Spleen (tissue), 7 donors: ENCODE results near the gene RYR2.

Source experiments
- POLR2A ChIP-seq, 3 donors: fragments of 450-650 bp; IDR thresholded peaks; one replicate each; pipeline ENCODE4 v1.5.1; 2017; ENCODE audit warnings: antibody characterized with exemption in 3 of 3, mild to moderate bottlenecking in 1 of 3
- TF ChIP-seq, protein P1 (sequence below), 11 experiments: fragments of 200-600 bp in 7 of 11; fragments of 450-650 bp in 4 of 11; sonication (generic) in 4 of 11; IDR thresholded peaks in 8 of 11; conservative IDR thresholded peaks in 3 of 11; 1 replicate in 7 of 11; 2 replicates in 4 of 11; pipeline versions ENCODE4 v1.4.0 to v1.8.0; 2016 to 2021; ENCODE audit warnings: antibody characterized with exemption in 11 of 11, inconsistent platforms in 4 of 11, mild to moderate bottlenecking in 1 of 11
- donor health status: DM: no; HTN: no; CAD: no; lungs with moderate emphysema.
- donor health status: DM: no; HTN: no; CAD: no.
- donor health status: DM: no; HTN: no; CAD: no.

DNA sequence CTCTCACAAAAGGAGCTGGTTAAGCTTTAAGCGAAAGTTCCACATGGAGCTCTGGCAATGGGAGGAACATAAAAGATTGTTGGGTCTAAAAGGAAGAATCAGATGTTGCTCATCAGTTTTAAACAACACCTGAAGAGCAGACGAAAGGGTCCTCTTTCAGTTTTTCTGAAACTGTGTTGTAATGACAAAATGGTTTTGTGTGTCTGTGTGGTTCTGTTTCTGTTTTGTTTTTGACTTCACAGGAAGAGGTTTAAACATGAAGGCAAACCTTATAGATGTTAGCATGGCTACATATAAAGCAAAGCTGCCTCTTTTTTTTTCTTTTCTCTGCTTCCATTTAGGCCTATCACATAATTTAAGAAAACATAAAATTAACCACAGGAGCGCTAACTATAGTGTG is 712.6 kb downstream of the RYR2 start:
- TF ChIP-seq, protein P1, sequence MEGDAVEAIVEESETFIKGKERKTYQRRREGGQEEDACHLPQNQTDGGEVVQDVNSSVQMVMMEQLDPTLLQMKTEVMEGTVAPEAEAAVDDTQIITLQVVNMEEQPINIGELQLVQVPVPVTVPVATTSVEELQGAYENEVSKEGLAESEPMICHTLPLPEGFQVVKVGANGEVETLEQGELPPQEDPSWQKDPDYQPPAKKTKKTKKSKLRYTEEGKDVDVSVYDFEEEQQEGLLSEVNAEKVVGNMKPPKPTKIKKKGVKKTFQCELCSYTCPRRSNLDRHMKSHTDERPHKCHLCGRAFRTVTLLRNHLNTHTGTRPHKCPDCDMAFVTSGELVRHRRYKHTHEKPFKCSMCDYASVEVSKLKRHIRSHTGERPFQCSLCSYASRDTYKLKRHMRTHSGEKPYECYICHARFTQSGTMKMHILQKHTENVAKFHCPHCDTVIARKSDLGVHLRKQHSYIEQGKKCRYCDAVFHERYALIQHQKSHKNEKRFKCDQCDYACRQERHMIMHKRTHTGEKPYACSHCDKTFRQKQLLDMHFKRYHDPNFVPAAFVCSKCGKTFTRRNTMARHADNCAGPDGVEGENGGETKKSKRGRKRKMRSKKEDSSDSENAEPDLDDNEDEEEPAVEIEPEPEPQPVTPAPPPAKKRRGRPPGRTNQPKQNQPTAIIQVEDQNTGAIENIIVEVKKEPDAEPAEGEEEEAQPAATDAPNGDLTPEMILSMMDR (IDR thresholded peaks at IDR 0.05 in 8 of 11, conservative IDR thresholded peaks at IDR 0.05 in 3 of 11), result no peak
- no peak for TF ChIP-seq POLR2A (IDR thresholded peaks at IDR 0.05)
